Measurements from ENCODE around the gene CPT1C.

Gene CPT1C

GRCh38 chr19:49690656-49691242 lies at the start of gene CPT1C:
TSS of gene CPT1C (plus strand) at chr19:49691116. CDS start at chr19:49692253, 1,137 bp downstream.
- peak; percentile 51 for DNase-seq (ENCODE audit: low spot score)

GRCh38 chr19:49641688-49642491 lies 49.0 kb upstream of the CPT1C start, which contains the start of gene SCAF1:
TSS of gene SCAF1 (plus strand) at chr19:49642209. CDS start at chr19:49645027, 2,818 bp downstream.
- peak; percentile 99 for DNase-seq (ENCODE audit: low spot score)

GRCh38 chr19:49642492-49643035 lies 48.4 kb upstream of the CPT1C start:
- no peak for DNase-seq (ENCODE audit: low spot score)

GRCh38 chr19:49643466-49643865 lies 47.5 kb upstream of the CPT1C start:
- DNase-seq (ENCODE audit: low spot score) = no peak

- no peak for DNase-seq (ENCODE audit: low spot score)
Measured at GRCh38 chr19:49645592-49645991, 45.3 kb upstream of the CPT1C start.

GRCh38 chr19:49645995-49646394 lies 44.9 kb upstream of the CPT1C start:
- no peak for DNase-seq (ENCODE audit: low spot score)

- no peak for DNase-seq (ENCODE audit: low spot score)
Measured at GRCh38 chr19:49646586-49646985, 44.3 kb upstream of the CPT1C start.

GRCh38 chr19:49651029-49651819 lies 39.7 kb upstream of the CPT1C start:
- DNase-seq (ENCODE audit: low spot score) = no peak

- no peak for DNase-seq (ENCODE audit: low spot score)
Measured at GRCh38 chr19:49651820-49652550, 38.9 kb upstream of the CPT1C start.

- no peak for DNase-seq (ENCODE audit: low spot score)
Measured at GRCh38 chr19:49652551-49653465, 38.1 kb upstream of the CPT1C start.

GRCh38 chr19:49653466-49653806 lies 37.5 kb upstream of the CPT1C start:
- no peak for DNase-seq (ENCODE audit: low spot score)

GRCh38 chr19:49654581-49654980 lies 36.3 kb upstream of the CPT1C start:
- no peak for DNase-seq (ENCODE audit: low spot score)

- DNase-seq (ENCODE audit: low spot score) = no peak
Measured at GRCh38 chr19:49655570-49656455, 35.1 kb upstream of the CPT1C start.

- DNase-seq (ENCODE audit: low spot score) = no peak
Measured at GRCh38 chr19:49656456-49657109, 34.3 kb upstream of the CPT1C start.

- DNase-seq (ENCODE audit: low spot score) = no peak
Measured at GRCh38 chr19:49657493-49658138, 33.3 kb upstream of the CPT1C start.

- DNase-seq (ENCODE audit: low spot score) = no peak
Measured at GRCh38 chr19:49658139-49658517, 32.8 kb upstream of the CPT1C start.

GRCh38 chr19:49658566-49659442 lies 32.1 kb upstream of the CPT1C start:
- DNase-seq (ENCODE audit: low spot score) = no peak
